Endodermal cell (in vitro differentiated cells): ENCODE data around the gene RPTOR. TPM values are rescaled to one million over a fixed set of nuclear protein-coding genes. Genes with fewer than 3 reads are reported as not detected.

ENCODE experiments used
- DNase-seq: peaks from one replicate; pipeline ENCODE4 v3.0.0-alpha.2; 2017
- H3K27ac ChIP-seq: 2 replicates; pipeline ENCODE4 v1.5.1; 2013; ENCODE audit warnings: mild to moderate bottlenecking, low read depth, low read length, moderate library complexity
- H3K27me3 ChIP-seq: 2 replicates; pipeline ENCODE4 v1.6.1; 2013; ENCODE audit warnings: mild to moderate bottlenecking, low read length, moderate library complexity; ENCODE audit not compliant: insufficient read depth, control insufficient read depth, poor library complexity, severe bottlenecking
- H3K36me3 ChIP-seq: 2 replicates; pipeline ENCODE4 v1.7.0; 2013; ENCODE audit warnings: mild to moderate bottlenecking, low read length, moderate library complexity; ENCODE audit not compliant: control insufficient read depth, insufficient read depth
- H3K4me1 ChIP-seq: one replicate; pipeline ENCODE4 v1.7.0; 2013; ENCODE audit warnings: low read length; ENCODE audit not compliant: control insufficient read depth, insufficient read depth
- H3K4me3 ChIP-seq: 2 replicates; pipeline ENCODE4 v1.5.1; 2013; ENCODE audit warnings: mild to moderate bottlenecking, low read length, moderate library complexity
- H3K9ac ChIP-seq: 2 replicates; pipeline ENCODE4 v1.6.1; 2013; ENCODE audit warnings: mild to moderate bottlenecking, low read length, moderate library complexity; ENCODE audit not compliant: poor library complexity, severe bottlenecking; ENCODE audit errors: extremely low read depth
- H3K9me3 ChIP-seq: 2 replicates; pipeline ENCODE4 v1.6.1; 2013; ENCODE audit warnings: mild to moderate bottlenecking, low read length, moderate library complexity; ENCODE audit not compliant: control insufficient read depth
- H3K27ac Mint-ChIP-seq: 2 replicates; pipeline ENCODE4 v1.8.0; 2020; ENCODE audit warnings: mixed read lengths
- H3K27me3 Mint-ChIP-seq: 2 replicates; pipeline ENCODE4 v1.8.0; 2021; ENCODE audit warnings: mild to moderate bottlenecking, mixed read lengths; ENCODE audit not compliant: insufficient read depth
- H3K36me3 Mint-ChIP-seq: 2 replicates; pipeline ENCODE4 v1.8.0; 2020; ENCODE audit warnings: low read depth, mixed read lengths
- H3K4me1 Mint-ChIP-seq: 2 replicates; pipeline ENCODE4 v1.8.0; 2020; ENCODE audit warnings: mixed read lengths
- H3K4me3 Mint-ChIP-seq: 2 replicates; pipeline ENCODE4 v1.8.0; 2020; ENCODE audit warnings: mild to moderate bottlenecking, moderate library complexity, mixed read lengths
- H3K9me3 Mint-ChIP-seq: 2 replicates; pipeline ENCODE4 v1.8.0; 2020; ENCODE audit warnings: mild to moderate bottlenecking, mixed read lengths
- WGBS, 2 experiments: methylation state at CpG; one replicate each; pipeline versions ENCODE4 v1.1.5 to v1.1.7; 2013; ENCODE audit warnings: missing lambda C conversion rate in 2 of 2, mixed read lengths in 1 of 2; ENCODE audit not compliant: insufficient coverage in 1 of 2, insufficient read length in 1 of 2; 5-methylcytosine and 5-hydroxymethylcytosine counted together
- total RNA-seq, 2 donors: library from RNA; stranded (reverse); fragmentation: NEBNext Ultra II Directional in 1 of 2; extraction: Animal tissue kit (Norgen Biotek cat#: 25700) in 1 of 2; gene quantifications; 2 replicates in 1 of 2; 3 replicates in 1 of 2; pipeline ENCODE4 v1.2.1, GENCODE V29; 2021
- TF ChIP-seq, protein P1 (sequence below): fragments of 200-600 bp; sonication (generic); conservative IDR thresholded peaks from 2 replicates; pipeline ENCODE4 v1.5.0; 2021; ENCODE audit warnings: antibody characterized with exemption, mild to moderate bottlenecking

Gene RPTOR
- total RNA-seq, 2 donors from 2014 or later = 45.1 to 53.4 TPM

DNA sequence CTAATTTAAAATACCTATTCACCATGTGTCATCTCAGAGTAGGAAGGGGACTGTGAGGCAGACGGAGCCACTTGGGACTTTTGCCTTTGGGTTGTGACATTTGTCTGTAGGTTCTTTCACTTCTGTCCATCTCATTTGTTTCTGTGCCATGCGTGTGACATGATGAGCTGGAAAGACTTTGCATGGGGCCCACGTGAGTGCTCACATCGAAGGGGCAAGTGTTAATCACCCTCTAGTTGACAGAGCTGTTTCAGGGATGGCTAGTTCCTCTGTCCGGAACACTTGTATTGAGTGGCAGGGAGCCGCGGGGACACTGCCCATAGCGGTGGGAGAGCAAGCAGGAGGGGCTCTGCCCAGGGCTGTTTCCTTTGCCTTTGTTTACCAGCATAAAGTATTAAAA is 112.0 kb downstream of the RPTOR start:
- H3K27ac ChIP-seq = no peak overlapping the region
- no peaks in the 10 kb centered on the region for H3K27me3 Mint-ChIP-seq
- TF ChIP-seq, protein P1, sequence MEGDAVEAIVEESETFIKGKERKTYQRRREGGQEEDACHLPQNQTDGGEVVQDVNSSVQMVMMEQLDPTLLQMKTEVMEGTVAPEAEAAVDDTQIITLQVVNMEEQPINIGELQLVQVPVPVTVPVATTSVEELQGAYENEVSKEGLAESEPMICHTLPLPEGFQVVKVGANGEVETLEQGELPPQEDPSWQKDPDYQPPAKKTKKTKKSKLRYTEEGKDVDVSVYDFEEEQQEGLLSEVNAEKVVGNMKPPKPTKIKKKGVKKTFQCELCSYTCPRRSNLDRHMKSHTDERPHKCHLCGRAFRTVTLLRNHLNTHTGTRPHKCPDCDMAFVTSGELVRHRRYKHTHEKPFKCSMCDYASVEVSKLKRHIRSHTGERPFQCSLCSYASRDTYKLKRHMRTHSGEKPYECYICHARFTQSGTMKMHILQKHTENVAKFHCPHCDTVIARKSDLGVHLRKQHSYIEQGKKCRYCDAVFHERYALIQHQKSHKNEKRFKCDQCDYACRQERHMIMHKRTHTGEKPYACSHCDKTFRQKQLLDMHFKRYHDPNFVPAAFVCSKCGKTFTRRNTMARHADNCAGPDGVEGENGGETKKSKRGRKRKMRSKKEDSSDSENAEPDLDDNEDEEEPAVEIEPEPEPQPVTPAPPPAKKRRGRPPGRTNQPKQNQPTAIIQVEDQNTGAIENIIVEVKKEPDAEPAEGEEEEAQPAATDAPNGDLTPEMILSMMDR = no peak
- peaks cover 6% of the 10 kb centered on the region for H3K4me1 Mint-ChIP-seq
- H3K9ac ChIP-seq = no peak overlapping the region
- no peak overlapping the region for H3K27ac Mint-ChIP-seq
- no peak overlapping the region for H3K4me3 ChIP-seq
- 42 to 77% methylated on average over 7 to 8 of the region's 8 CpGs for WGBS, 2 experiments
- peak; percentile 46 for DNase-seq
- H3K4me1 ChIP-seq = no peaks in the 10 kb centered on the region
- H3K4me3 Mint-ChIP-seq = no peak overlapping the region
- H3K9me3 ChIP-seq = peaks cover 6% of the 10 kb centered on the region
- peaks cover 3% of the 10 kb centered on the region for H3K36me3 Mint-ChIP-seq
- H3K9me3 Mint-ChIP-seq = peaks cover 5% of the 10 kb centered on the region
- H3K36me3 ChIP-seq = no peaks in the 10 kb centered on the region
- H3K27me3 ChIP-seq = no peaks in the 10 kb centered on the region

DNA sequence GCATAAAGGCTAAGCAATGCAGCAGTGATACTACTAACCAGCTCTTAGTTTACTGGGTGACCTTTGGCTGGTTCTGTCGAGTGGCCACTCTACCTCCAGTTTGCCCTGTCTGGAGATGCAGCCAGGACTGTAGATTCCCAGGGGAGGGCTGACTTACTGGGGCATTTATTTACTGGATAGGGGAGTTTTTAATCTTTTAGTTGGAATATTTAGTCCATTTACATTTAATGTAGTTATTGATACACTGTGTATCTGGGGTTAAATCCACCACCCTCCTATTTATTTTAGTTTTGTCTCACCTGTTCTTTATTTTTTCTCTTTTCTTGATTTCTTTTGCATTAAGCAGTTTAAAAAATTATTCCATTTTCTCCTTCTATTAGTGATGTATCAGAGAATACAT is 112.9 kb downstream of the RPTOR start:
- no peak overlapping the region for H3K27ac ChIP-seq
- no peaks in the 10 kb centered on the region for H3K4me1 ChIP-seq
- no peaks in the 10 kb centered on the region for H3K27me3 ChIP-seq
- no peak for DNase-seq
- H3K36me3 ChIP-seq = no peaks in the 10 kb centered on the region
- no peak overlapping the region for H3K9ac ChIP-seq
- Mint-ChIP-seq H3K9me3 (peaks cover 5% of the 10 kb centered on the region), H3K36me3 (peaks cover 3% of the 10 kb centered on the region), H3K4me3 (no peak overlapping the region), H3K4me1 (peaks cover 6% of the 10 kb centered on the region), H3K27ac (no peak overlapping the region), H3K27me3 (no peaks in the 10 kb centered on the region)
- TF ChIP-seq, protein P1 = no peak
- H3K4me3 ChIP-seq = no peak overlapping the region
- peaks cover 6% of the 10 kb centered on the region for H3K9me3 ChIP-seq
- 97% methylated on average over 1 of the region's 1 CpG; no CpG with 5 or more reads in 1 of the 2 experiments for WGBS, 2 experiments

DNA sequence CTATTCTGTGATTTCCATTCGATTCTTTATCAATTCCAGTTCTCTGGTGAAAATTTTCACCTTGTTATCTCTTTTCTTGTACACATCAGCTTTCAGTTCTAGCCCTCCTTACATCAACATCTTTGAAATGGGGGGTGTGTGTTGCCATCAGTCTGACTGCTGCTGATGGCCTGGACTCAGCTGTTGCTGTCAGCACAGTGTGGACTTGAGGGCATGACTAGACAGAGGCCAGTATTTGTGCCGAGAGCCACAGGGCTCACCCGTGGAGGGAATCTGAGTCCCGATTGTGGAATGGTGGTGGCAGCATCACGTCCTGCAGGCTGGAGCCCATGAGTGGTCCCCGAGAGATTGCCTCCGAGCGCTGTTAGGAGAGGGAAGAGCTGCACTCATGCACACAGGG is 114.2 kb downstream of the RPTOR start:
- Histone ChIP-seq H3K36me3 (no peaks in the 10 kb centered on the region), H3K4me1 (no peaks in the 10 kb centered on the region), H3K27ac (no peak overlapping the region), H3K4me3 (no peak overlapping the region), H3K27me3 (no peaks in the 10 kb centered on the region), H3K9ac (no peak overlapping the region), H3K9me3 (peaks cover 6% of the 10 kb centered on the region)
- Mint-ChIP-seq H3K27me3 (no peaks in the 10 kb centered on the region), H3K27ac (no peak overlapping the region), H3K36me3 (peaks cover 3% of the 10 kb centered on the region), H3K4me1 (peaks cover 9% of the 10 kb centered on the region), H3K4me3 (no peak overlapping the region), H3K9me3 (peaks cover 5% of the 10 kb centered on the region)
- DNase-seq = no peak
- TF ChIP-seq, protein P1 = no peak
- 93 to 96% methylated on average over 5 to 8 of the region's 8 CpGs for WGBS, 2 experiments
